CD14-positive monocyte (primary cell): ENCODE results near the gene VEGFC. TPM values are rescaled to one million over a fixed set of nuclear protein-coding genes. Genes with fewer than 3 reads are reported as not detected.

Experiments
- DNase-seq, 3 donors: peaks; one replicate each; pipeline ENCODE4 v3.0.0-alpha.2; 2011 to 2022
- H2AFZ ChIP-seq: 2 replicates; pipeline ENCODE4 v1.6.0; 2012; ENCODE audit warnings: mild to moderate bottlenecking, low read depth, low read length, inconsistent platforms; ENCODE audit not compliant: insufficient read depth, poor library complexity, severe bottlenecking
- H3K27ac ChIP-seq, 2 donors: 1 replicate in 1 of 2; 2 replicates in 1 of 2; pipeline ENCODE4 v1.5.1; 2012 to 2013; ENCODE audit warnings: low read length in 2 of 2, control low read depth in 1 of 2, inconsistent platforms in 1 of 2, low read depth in 1 of 2, mild to moderate bottlenecking in 1 of 2
- H3K27me3 ChIP-seq, 2 donors: one replicate each; pipeline versions ENCODE4 v1.6.0 to v1.6.1; 2011 to 2013; ENCODE audit warnings: low read length in 2 of 2; ENCODE audit not compliant: control insufficient read depth in 2 of 2, insufficient read depth in 2 of 2
- H3K36me3 ChIP-seq, 2 donors: replicated peaks in 1 of 2; 1 replicate in 1 of 2; 2 replicates in 1 of 2; pipeline versions ENCODE4 v1.5.1 to v1.6.1; 2012 to 2013; ENCODE audit warnings: low read length in 2 of 2, control low read depth in 1 of 2, inconsistent platforms in 1 of 2, mild to moderate bottlenecking in 1 of 2; ENCODE audit not compliant: insufficient read depth in 2 of 2, control insufficient read depth in 1 of 2
- H3K4me1 ChIP-seq, 2 donors: 1 replicate in 1 of 2; 2 replicates in 1 of 2; pipeline versions ENCODE4 v1.5.1 to v1.6.1; 2012 to 2013; ENCODE audit warnings: low read length in 2 of 2, control low read depth in 1 of 2, inconsistent platforms in 1 of 2, mild to moderate bottlenecking in 1 of 2, moderate library complexity in 1 of 2; ENCODE audit not compliant: insufficient read depth in 2 of 2, control insufficient read depth in 1 of 2
- H3K4me2 ChIP-seq: replicated peaks from 2 replicates; pipeline ENCODE3; 2012; ENCODE audit warnings: low read length, moderate library complexity, mild to moderate bottlenecking; ENCODE audit not compliant: poor library complexity, severe bottlenecking; ENCODE audit errors: extremely low read depth
- H3K4me3 ChIP-seq, 3 experiments: fragments of 200-600 bp in 1 of 3; sonication (generic) in 1 of 3; replicated peaks in 1 of 3; 1 replicate in 2 of 3; 2 replicates in 1 of 3; pipeline ENCODE4 v1.5.1; 2011 to 2013; ENCODE audit warnings: low read length in 3 of 3, mild to moderate bottlenecking in 3 of 3, control low read depth in 2 of 3, low read depth in 2 of 3, inconsistent platforms in 1 of 3, moderate library complexity in 1 of 3
- H3K79me2 ChIP-seq: 2 replicates; pipeline ENCODE4 v1.6.0; 2012; ENCODE audit warnings: mild to moderate bottlenecking, control low read depth, inconsistent platforms, low read length, moderate library complexity; ENCODE audit not compliant: insufficient read depth
- H3K9ac ChIP-seq: 2 replicates; pipeline ENCODE4 v1.6.0; 2017; ENCODE audit warnings: low read length, mild to moderate bottlenecking; ENCODE audit not compliant: insufficient read depth, poor library complexity, severe bottlenecking
- H3K9me3 ChIP-seq, 2 donors: replicated peaks in 1 of 2; 1 replicate in 1 of 2; 2 replicates in 1 of 2; pipeline versions ENCODE4 v1.5.1 to v1.6.1; 2012 to 2013; ENCODE audit warnings: low read length in 2 of 2, control low read depth in 1 of 2; ENCODE audit not compliant: control insufficient read depth in 1 of 2, insufficient read depth in 1 of 2
- H4K20me1 ChIP-seq: 2 replicates; pipeline ENCODE4 v1.6.0; 2012; ENCODE audit warnings: mild to moderate bottlenecking, low read length, control low read depth, moderate library complexity; ENCODE audit not compliant: insufficient read depth
- H3K27ac Mint-ChIP-seq, 7 donors: one replicate each; pipeline ENCODE4 v1.8.0; 2020; ENCODE audit warnings: mild to moderate bottlenecking in 7 of 7, mixed read lengths in 7 of 7, moderate library complexity in 6 of 7, inconsistent platforms in 2 of 7
- H3K27me3 Mint-ChIP-seq, 3 donors: one replicate each; pipeline ENCODE4 v1.8.0; 2021 to 2022; ENCODE audit warnings: low read depth in 3 of 3, mild to moderate bottlenecking in 3 of 3, mixed read lengths in 3 of 3, moderate library complexity in 3 of 3, inconsistent platforms in 1 of 3
- H3K36me3 Mint-ChIP-seq, 2 donors: one replicate each; pipeline ENCODE4 v1.8.0; 2020; ENCODE audit warnings: mixed read lengths in 2 of 2, inconsistent platforms in 1 of 2, mild to moderate bottlenecking in 1 of 2
- H3K4me1 Mint-ChIP-seq: one replicate; pipeline ENCODE4 v1.8.0; 2020; ENCODE audit warnings: mild to moderate bottlenecking, mixed read lengths
- H3K4me3 Mint-ChIP-seq, 2 donors: one replicate each; pipeline ENCODE4 v1.8.0; 2020; ENCODE audit warnings: mild to moderate bottlenecking in 2 of 2, mixed read lengths in 2 of 2, moderate library complexity in 1 of 2
- H3K9me3 Mint-ChIP-seq, 7 donors: one replicate each; pipeline ENCODE4 v1.8.0; 2020 to 2022; ENCODE audit warnings: mixed read lengths in 7 of 7, mild to moderate bottlenecking in 6 of 7, moderate library complexity in 6 of 7, inconsistent platforms in 2 of 7
- WGBS: methylation state at CpG from one replicate; pipeline ENCODE4 v1.1.5; 2013; ENCODE audit warnings: missing lambda C conversion rate; ENCODE audit not compliant: insufficient coverage; 5-methylcytosine and 5-hydroxymethylcytosine counted together
- intact Hi-C, 2 donors: fragments of 100-400 bp; cut with micrococcal nuclease; formaldehyde crosslinking; loops; one replicate each; pipeline versions ENCODE4 v1.15.0 to v1.15.1; 2023
- polyA plus RNA-seq, 3 donors: library from polyadenylated mRNA; depleted of rRNA in 1 of 3; unstranded in 2 of 3; stranded (reverse) in 1 of 3; fragments of 300-500 nt in 2 of 3; fragments of >200 nt in 1 of 3; fragmentation: Illumina TruSeq in 2 of 3; gene quantifications; 1 replicate in 2 of 3; 2 replicates in 1 of 3; pipeline ENCODE4 v1.2.3, GENCODE V29; 2012 to 2021
- TF ChIP-seq, protein P1 (sequence below): fragments of 200-600 bp; IDR thresholded peaks from one replicate; pipeline ENCODE4 v1.8.0; 2022; ENCODE audit warnings: antibody characterized with exemption, mild to moderate bottlenecking

The VEGFC gene
- polyA plus RNA-seq, 3 donors = not detected

- Mint-ChIP-seq H3K27ac (no peak overlapping the region), H3K4me3 (no peak overlapping the region), H3K27me3 (no peaks in the 10 kb centered on the region), H3K4me1 (no peaks in the 10 kb centered on the region), H3K36me3 (no peaks in the 10 kb centered on the region), H3K9me3 (peaks cover 4 to 14% (median 6%) of the 10 kb centered on the region in 7 donors)
- intact Hi-C loops = no loop called here
- H3K9ac ChIP-seq = no peak overlapping the region
- H3K9me3 ChIP-seq = peaks cover 4% of the 10 kb centered on the region in 2 donors
- H3K27me3 ChIP-seq = no peaks in the 10 kb centered on the region
- TF ChIP-seq, protein P1, sequence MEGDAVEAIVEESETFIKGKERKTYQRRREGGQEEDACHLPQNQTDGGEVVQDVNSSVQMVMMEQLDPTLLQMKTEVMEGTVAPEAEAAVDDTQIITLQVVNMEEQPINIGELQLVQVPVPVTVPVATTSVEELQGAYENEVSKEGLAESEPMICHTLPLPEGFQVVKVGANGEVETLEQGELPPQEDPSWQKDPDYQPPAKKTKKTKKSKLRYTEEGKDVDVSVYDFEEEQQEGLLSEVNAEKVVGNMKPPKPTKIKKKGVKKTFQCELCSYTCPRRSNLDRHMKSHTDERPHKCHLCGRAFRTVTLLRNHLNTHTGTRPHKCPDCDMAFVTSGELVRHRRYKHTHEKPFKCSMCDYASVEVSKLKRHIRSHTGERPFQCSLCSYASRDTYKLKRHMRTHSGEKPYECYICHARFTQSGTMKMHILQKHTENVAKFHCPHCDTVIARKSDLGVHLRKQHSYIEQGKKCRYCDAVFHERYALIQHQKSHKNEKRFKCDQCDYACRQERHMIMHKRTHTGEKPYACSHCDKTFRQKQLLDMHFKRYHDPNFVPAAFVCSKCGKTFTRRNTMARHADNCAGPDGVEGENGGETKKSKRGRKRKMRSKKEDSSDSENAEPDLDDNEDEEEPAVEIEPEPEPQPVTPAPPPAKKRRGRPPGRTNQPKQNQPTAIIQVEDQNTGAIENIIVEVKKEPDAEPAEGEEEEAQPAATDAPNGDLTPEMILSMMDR = no peak
- no peak for DNase-seq
- no peaks in the 10 kb centered on the region for H4K20me1 ChIP-seq
- no peaks in the 10 kb centered on the region for H3K79me2 ChIP-seq
- H3K4me2 ChIP-seq = no peak overlapping the region
- no peaks in the 10 kb centered on the region for H3K4me1 ChIP-seq
- H2AFZ ChIP-seq = no peak overlapping the region
- H3K4me3 ChIP-seq = no peak overlapping the region
- H3K27ac ChIP-seq = no peak overlapping the region
- no peaks in the 10 kb centered on the region for H3K36me3 ChIP-seq
- no CpG with 5 or more reads among the region's 3 CpGs for WGBS
These were observed 17.9 kb upstream of the VEGFC start for GRCh38 chr4:176810481-176811249.

GRCh38 chr4:176806778-176807375 lies 14.2 kb upstream of the VEGFC start:
- Histone ChIP-seq H3K4me1 (no peaks in the 10 kb centered on the region), H3K4me3 (no peak overlapping the region), H3K79me2 (no peaks in the 10 kb centered on the region), H3K27ac (no peak overlapping the region), H3K36me3 (no peaks in the 10 kb centered on the region), H2AFZ (no peak overlapping the region), H3K9me3 (peaks cover 4% of the 10 kb centered on the region in 2 donors), H4K20me1 (no peaks in the 10 kb centered on the region), H3K4me2 (no peak overlapping the region), H3K9ac (no peak overlapping the region), H3K27me3 (no peaks in the 10 kb centered on the region)
- no peaks in the 10 kb centered on the region for H3K36me3 Mint-ChIP-seq
- H3K4me3 Mint-ChIP-seq = no peak overlapping the region
- intact Hi-C loops = no loop called here
- H3K27ac Mint-ChIP-seq = no peak overlapping the region
- no peaks in the 10 kb centered on the region for H3K27me3 Mint-ChIP-seq
- TF ChIP-seq, protein P1 = no peak
- WGBS = 100% methylated on average over 4 of the region's 5 CpGs
- no peaks in the 10 kb centered on the region for H3K4me1 Mint-ChIP-seq
- H3K9me3 Mint-ChIP-seq = peaks cover 4 to 14% (median 6%) of the 10 kb centered on the region in 7 donors
- no peak for DNase-seq
